Measurements from ENCODE around the gene IL34. TPM values are rescaled to one million over a fixed set of nuclear protein-coding genes. Genes with fewer than 3 reads are reported as not detected.
A peak's percentile ranks its signal among the peaks of the same experiment; 100 is the strongest.

Gene IL34
- total and polyA plus RNA-seq, 8 donors: 0.45 to 5.9 (median 1.8) TPM; not detected in 2

DNA sequence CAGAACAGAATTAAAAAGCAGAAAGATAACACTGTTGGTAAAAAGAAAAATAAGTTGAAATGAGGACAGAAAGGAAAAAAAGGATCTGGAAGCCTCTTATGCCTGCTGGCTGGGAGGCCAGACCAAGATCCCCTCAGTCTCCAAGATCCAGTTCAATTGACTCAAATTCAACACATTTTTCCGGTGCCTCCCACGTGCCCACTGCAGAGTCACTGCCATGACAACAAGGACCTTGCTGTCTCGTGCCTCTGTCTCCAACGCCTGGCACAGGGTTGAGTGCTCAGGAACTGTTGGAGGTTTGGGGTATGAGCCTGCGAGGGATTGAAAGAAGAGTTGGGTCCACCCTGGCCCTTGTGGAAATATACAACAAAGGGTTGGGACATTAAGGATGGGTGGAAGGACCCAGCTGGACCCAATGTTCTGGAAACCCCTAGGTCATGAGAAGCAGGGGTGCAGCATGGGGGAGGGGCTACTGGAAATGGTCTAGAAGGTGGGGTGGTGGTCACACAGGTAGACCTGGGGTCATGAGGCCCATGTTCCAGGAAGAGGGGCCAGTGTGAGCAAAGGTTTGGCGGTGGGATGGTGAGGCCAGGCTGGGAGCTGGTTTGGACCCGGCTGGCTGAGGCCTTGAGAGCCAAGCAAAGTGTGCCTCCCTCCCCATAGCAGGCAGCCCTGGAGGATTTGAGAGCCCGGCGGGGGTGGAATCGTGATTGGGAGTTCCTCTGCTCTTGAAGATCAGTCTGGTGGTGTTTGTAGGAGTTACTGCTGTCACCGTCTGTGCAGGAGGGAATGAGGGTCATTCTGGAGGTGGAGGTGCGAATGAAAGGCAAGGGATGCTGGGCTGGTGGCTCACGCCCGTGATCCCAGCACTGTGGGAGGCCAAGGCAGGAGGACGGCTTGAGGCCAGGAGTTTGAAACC lies 1.3 kb downstream of the IL34 start:
- no peak overlapping the region for H3K4me3 ChIP-seq
- intact Hi-C loops (cut with DNase I; ENCODE audit: low total_unique reads): no loop called here
- peak overlapping the region in 1 of 5 donors; percentile 27 for H3K27ac ChIP-seq
- no peak for DNase-seq
- WGBS, 5 donors: 85 to 87% (median 85%) methylated on average over 15 of the region's 15 CpGs
- no peaks in the 10 kb centered on the region for H3K27me3 ChIP-seq
- TF ChIP-seq POLR2A (IDR thresholded peaks at IDR 0.05): no peak
- no peak for TF ChIP-seq POLR2AphosphoS5 (IDR thresholded peaks at IDR 0.05)
- TF ChIP-seq, protein P1, sequence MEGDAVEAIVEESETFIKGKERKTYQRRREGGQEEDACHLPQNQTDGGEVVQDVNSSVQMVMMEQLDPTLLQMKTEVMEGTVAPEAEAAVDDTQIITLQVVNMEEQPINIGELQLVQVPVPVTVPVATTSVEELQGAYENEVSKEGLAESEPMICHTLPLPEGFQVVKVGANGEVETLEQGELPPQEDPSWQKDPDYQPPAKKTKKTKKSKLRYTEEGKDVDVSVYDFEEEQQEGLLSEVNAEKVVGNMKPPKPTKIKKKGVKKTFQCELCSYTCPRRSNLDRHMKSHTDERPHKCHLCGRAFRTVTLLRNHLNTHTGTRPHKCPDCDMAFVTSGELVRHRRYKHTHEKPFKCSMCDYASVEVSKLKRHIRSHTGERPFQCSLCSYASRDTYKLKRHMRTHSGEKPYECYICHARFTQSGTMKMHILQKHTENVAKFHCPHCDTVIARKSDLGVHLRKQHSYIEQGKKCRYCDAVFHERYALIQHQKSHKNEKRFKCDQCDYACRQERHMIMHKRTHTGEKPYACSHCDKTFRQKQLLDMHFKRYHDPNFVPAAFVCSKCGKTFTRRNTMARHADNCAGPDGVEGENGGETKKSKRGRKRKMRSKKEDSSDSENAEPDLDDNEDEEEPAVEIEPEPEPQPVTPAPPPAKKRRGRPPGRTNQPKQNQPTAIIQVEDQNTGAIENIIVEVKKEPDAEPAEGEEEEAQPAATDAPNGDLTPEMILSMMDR (IDR thresholded peaks at IDR 0.05): no peak
- no peak for TF ChIP-seq EP300 (IDR thresholded peaks at IDR 0.05)
- H3K4me1 ChIP-seq: no peaks in the 10 kb centered on the region
- no peaks in the 10 kb centered on the region for H3K9me3 ChIP-seq
- H3K36me3 ChIP-seq: no peaks in the 10 kb centered on the region

GRCh38 chr16:70648606-70649005 lies 2.2 kb downstream of the IL34 start:
- H3K9me3 ChIP-seq: no peaks in the 10 kb centered on the region
- no peak overlapping the region for H3K27ac ChIP-seq
- intact Hi-C loops (cut with DNase I; ENCODE audit: low total_unique reads): no loop called here
- H3K36me3 ChIP-seq: no peaks in the 10 kb centered on the region
- no peaks in the 10 kb centered on the region for H3K27me3 ChIP-seq
- peaks cover 0 to 4% (median 2%) of the 10 kb centered on the region in 4 donors for H3K4me1 ChIP-seq
- 78 to 88% (median 86%) methylated on average over 6 of the region's 6 CpGs for WGBS, 5 donors
- no peak for DNase-seq
- H3K4me3 ChIP-seq: no peak overlapping the region
- TF ChIP-seq POLR2AphosphoS5 (IDR thresholded peaks at IDR 0.05) (no peak), EP300 (IDR thresholded peaks at IDR 0.05) (no peak), POLR2A (IDR thresholded peaks at IDR 0.05) (no peak)
- TF ChIP-seq, protein P1 (IDR thresholded peaks at IDR 0.05): no peak

DNA sequence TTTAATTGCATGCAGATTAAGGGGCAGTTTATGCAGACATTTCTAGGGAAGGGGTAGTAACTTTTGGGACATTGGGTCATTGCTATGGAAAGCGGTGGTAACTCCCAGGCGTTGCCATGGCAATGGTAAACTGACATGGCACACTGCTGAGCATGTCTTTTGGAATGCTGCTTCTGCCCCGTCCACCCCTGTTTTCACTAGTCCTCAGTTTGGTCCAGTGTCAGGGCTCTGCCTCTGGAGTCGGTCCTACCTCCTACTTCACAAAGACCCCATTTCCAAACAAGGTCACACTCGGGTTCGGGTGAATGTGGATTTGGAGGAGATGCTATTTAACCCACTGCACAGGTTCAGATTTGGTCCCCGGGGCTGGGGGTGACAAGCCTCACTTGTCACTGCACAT lies 2.9 kb downstream of the IL34 start:
- TF ChIP-seq POLR2A (IDR thresholded peaks at IDR 0.05): no peak
- TF ChIP-seq, protein P1 (IDR thresholded peaks at IDR 0.05): no peak
- no peak for TF ChIP-seq POLR2AphosphoS5 (IDR thresholded peaks at IDR 0.05)
- TF ChIP-seq EP300 (IDR thresholded peaks at IDR 0.05): no peak
- intact Hi-C loops (cut with DNase I; ENCODE audit: low total_unique reads): no loop called here
- H3K36me3 ChIP-seq: no peaks in the 10 kb centered on the region
- no peak for DNase-seq
- H3K4me1 ChIP-seq: peaks cover 6 to 11% (median 9%) of the 10 kb centered on the region in 4 donors
- H3K27ac ChIP-seq: no peak overlapping the region
- no peak overlapping the region for H3K4me3 ChIP-seq
- H3K9me3 ChIP-seq: no peaks in the 10 kb centered on the region
- WGBS, 5 donors: 79 to 87% (median 84%) methylated on average over 7 of the region's 7 CpGs
- H3K27me3 ChIP-seq: no peaks in the 10 kb centered on the region

DNA sequence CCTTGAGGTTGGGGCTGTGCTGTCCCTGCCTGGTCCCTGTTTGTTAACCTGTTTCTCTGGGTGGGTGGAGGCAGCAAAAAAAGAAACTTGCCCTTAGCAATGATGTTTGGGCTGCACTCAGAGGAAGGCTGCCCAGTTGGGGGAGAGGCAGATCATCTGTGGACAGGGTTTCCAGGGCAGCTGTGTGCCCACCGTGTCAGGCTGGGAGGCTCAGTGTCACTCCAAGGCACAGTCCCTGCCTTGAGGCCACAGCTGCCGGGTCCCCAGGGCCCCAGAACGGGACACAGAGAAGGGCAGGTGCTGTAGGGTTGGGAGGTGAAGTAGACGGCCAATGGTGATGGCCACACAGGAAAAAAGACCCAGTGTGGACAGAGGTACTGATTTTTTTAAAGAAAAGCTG lies 3.9 kb downstream of the IL34 start:
- 63 to 86% (median 71%) methylated on average over 4 of the region's 4 CpGs for WGBS, 5 donors
- Histone ChIP-seq H3K27ac (no peak overlapping the region), H3K4me1 (peaks cover 6 to 12% (median 10%) of the 10 kb centered on the region in 4 donors), H3K36me3 (no peaks in the 10 kb centered on the region), H3K9me3 (no peaks in the 10 kb centered on the region), H3K27me3 (no peaks in the 10 kb centered on the region), H3K4me3 (no peak overlapping the region)
- intact Hi-C loops (cut with DNase I; ENCODE audit: low total_unique reads): loop anchor here (10.0 kb wide), 1 partner anchor 115 kb away; no protein-coding TSS in a partner anchor
- TF ChIP-seq, protein P1 (IDR thresholded peaks at IDR 0.05): no peak
- TF ChIP-seq EP300 (IDR thresholded peaks at IDR 0.05) (no peak), POLR2AphosphoS5 (IDR thresholded peaks at IDR 0.05) (no peak), POLR2A (IDR thresholded peaks at IDR 0.05) (no peak)
- DNase-seq: no peak
